WTC11 (cell line): ENCODE results near the gene SNCAIP. TPM values are rescaled to one million over a fixed set of nuclear protein-coding genes. Genes with fewer than 3 reads are reported as not detected.

Experiments
- ATAC-seq: fragments of 200-7000 bp; cut with Tn5 transposase; 2 replicates; pipeline ENCODE4 v1.10.0; 2021; ENCODE audit warnings: mild to moderate bottlenecking, moderate library complexity
- CTCF ChIA-PET: fragments of 300-600 bp; sonication (Branson Sonifier 250); formaldehyde crosslinking; loops from one replicate; lab custom pipeline; 2021; ENCODE audit warnings: antibody characterized with exemption; lab: Charles Lee
- POLR2A ChIA-PET: fragments of 350-600 bp; sonication (Branson Sonifier 250); formaldehyde crosslinking; loops from one replicate; lab custom pipeline; 2021; ENCODE audit warnings: antibody characterized with exemption; lab: Charles Lee
- DNase-seq: peaks from one replicate; pipeline ENCODE4 v3.0.0; 2021; ENCODE audit warnings: low spot score
- H3K27ac Mint-ChIP-seq: 2 replicates; pipeline ENCODE4 v1.8.0; 2021; ENCODE audit warnings: mixed read lengths
- H3K27me3 Mint-ChIP-seq: 2 replicates; pipeline ENCODE4 v1.8.0; 2021; ENCODE audit warnings: low read depth, mild to moderate bottlenecking, moderate library complexity, mixed read lengths
- H3K36me3 Mint-ChIP-seq: 2 replicates; pipeline ENCODE4 v1.8.0; 2021; ENCODE audit warnings: mixed read lengths
- H3K4me1 Mint-ChIP-seq: 2 replicates; pipeline ENCODE4 v1.8.0; 2022; ENCODE audit warnings: mixed read lengths
- H3K4me3 Mint-ChIP-seq: 2 replicates; pipeline ENCODE4 v1.8.0; 2021; ENCODE audit warnings: mild to moderate bottlenecking, moderate library complexity, mixed read lengths
- H3K9me3 Mint-ChIP-seq: 2 replicates; pipeline ENCODE4 v1.8.0; 2021; ENCODE audit warnings: mixed read lengths
- ARID4B ChIP-seq: sonication (generic); formaldehyde crosslinking; IDR thresholded peaks from 2 replicates; pipeline ENCODE4 v1.8.0; 2023; ENCODE audit warnings: missing genetic modification reagents, mild to moderate bottlenecking, borderline replicate concordance
- ATF2 ChIP-seq: sonication (generic); formaldehyde crosslinking; IDR thresholded peaks from 2 replicates; pipeline ENCODE4 v1.8.1; 2022; ENCODE audit warnings: low read depth, missing genetic modification reagents, borderline replicate concordance
- ATF6 ChIP-seq: sonication (generic); formaldehyde crosslinking; IDR thresholded peaks from 2 replicates; pipeline ENCODE4 v1.8.1; 2023; ENCODE audit warnings: mild to moderate bottlenecking, missing genetic modification reagents
- E2F1 ChIP-seq: sonication (generic); formaldehyde crosslinking; IDR thresholded peaks from 2 replicates; pipeline ENCODE4 v1.8.0; 2022; ENCODE audit warnings: mild to moderate bottlenecking, missing genetic modification reagents
- EMX1 ChIP-seq: fragments of 250-450 bp; sonication (Bioruptor Pico); IDR thresholded peaks from 2 replicates; pipeline ENCODE4 v1.8.0; 2021; ENCODE audit warnings: mild to moderate bottlenecking
- HMGA2 ChIP-seq: fragments of 250-450 bp; sonication (Bioruptor Pico); IDR thresholded peaks from 2 replicates; pipeline ENCODE4 v1.4.0; 2021; ENCODE audit warnings: mild to moderate bottlenecking, moderate library complexity
- IRF2 ChIP-seq: sonication (generic); formaldehyde crosslinking; IDR thresholded peaks from 2 replicates; pipeline ENCODE4 v1.8.0; 2022; ENCODE audit warnings: low read depth, missing genetic modification reagents, borderline replicate concordance
- PRDM15 ChIP-seq: sonication (generic); formaldehyde crosslinking; IDR thresholded peaks from 2 replicates; pipeline ENCODE4 v1.8.0; 2022; ENCODE audit warnings: missing genetic modification reagents
- ZBTB43 ChIP-seq: sonication (generic); formaldehyde crosslinking; IDR thresholded peaks from 2 replicates; pipeline ENCODE4 v1.8.1; 2023; ENCODE audit warnings: mild to moderate bottlenecking, missing genetic modification reagents
- ZNF671 ChIP-seq: fragments of 250-450 bp; sonication (Bioruptor Pico); IDR thresholded peaks from 2 replicates; pipeline ENCODE4 v1.8.0; 2021; ENCODE audit warnings: mild to moderate bottlenecking
- total RNA-seq: library from RNA; stranded (reverse); gene quantifications from 3 replicates; pipeline ENCODE4 v1.2.3, GENCODE V29; 2021

Gene SNCAIP
- total RNA-seq, 1 experiment from 2014 or later = 10.0 TPM

GRCh38 chr5:122286541-122286940 lies 25.5 kb upstream of the SNCAIP start:
- DNase-seq (no peak), ATAC-seq (peak; percentile 85)
- no peaks in the 10 kb centered on the region; the same call in 1 of the 2 replicates for H3K27me3 Mint-ChIP-seq
- ChIA-PET CTCF (interaction anchor here (1.1 kb wide), 1 partner anchor 212 kb away, joined by 3 read pairs; no protein-coding TSS in a partner anchor), POLR2A (no interaction called here)
- TF ChIP-seq IRF2 (CRISPR knock-in tag) (no peak), PRDM15 (CRISPR knock-in tag) (peak; percentile 31; the same call in 1 of the 2 replicates), ARID4B (CRISPR knock-in tag) (no peak)
- H3K4me3 Mint-ChIP-seq = no peak overlapping the region
- no peaks in the 10 kb centered on the region for H3K36me3 Mint-ChIP-seq
- no peak overlapping the region for H3K27ac Mint-ChIP-seq
- H3K4me1 Mint-ChIP-seq = peaks cover 27% of the 10 kb centered on the region
- peaks cover 5% of the 10 kb centered on the region; the same call in 1 of the 2 replicates for H3K9me3 Mint-ChIP-seq

- Mint-ChIP-seq H3K36me3 (no peaks in the 10 kb centered on the region), H3K4me1 (peaks cover 33% of the 10 kb centered on the region), H3K27me3 (no peaks in the 10 kb centered on the region; the same call in 1 of the 2 replicates), H3K4me3 (no peak overlapping the region), H3K9me3 (peaks cover 5% of the 10 kb centered on the region; the same call in 1 of the 2 replicates), H3K27ac (no peak overlapping the region)
- TF ChIP-seq ZNF671 = no peak
- no peak for TF ChIP-seq EMX1 (CRISPR knock-in tag)
- TF ChIP-seq HMGA2 = no peak
- no peak for TF ChIP-seq ZBTB43 (CRISPR knock-in tag)
- no peak for TF ChIP-seq E2F1 (CRISPR knock-in tag)
- TF ChIP-seq ATF2 (CRISPR knock-in tag) = no peak
- TF ChIP-seq ATF6 (CRISPR knock-in tag) = no peak
- POLR2A ChIA-PET = no interaction called here
- CTCF ChIA-PET = interaction anchor here (1.1 kb wide), 1 partner anchor 211 kb away, joined by 3 read pairs; no protein-coding TSS in a partner anchor
- ATAC-seq (no peak), DNase-seq (no peak)
These were observed 24.9 kb upstream of the SNCAIP start for GRCh38 chr5:122287101-122287500.
